ENCODE data around the gene KCTD17. TPM values are rescaled to one million over a fixed set of nuclear protein-coding genes. Genes with fewer than 3 reads are reported as not detected.

Gene KCTD17
- total and polyA plus RNA-seq, 2 of the 13 experiments (the other 11 are each of a cell fraction or from before 2014, with no cell fraction given), result 5.3 to 11.7 TPM

DNA sequence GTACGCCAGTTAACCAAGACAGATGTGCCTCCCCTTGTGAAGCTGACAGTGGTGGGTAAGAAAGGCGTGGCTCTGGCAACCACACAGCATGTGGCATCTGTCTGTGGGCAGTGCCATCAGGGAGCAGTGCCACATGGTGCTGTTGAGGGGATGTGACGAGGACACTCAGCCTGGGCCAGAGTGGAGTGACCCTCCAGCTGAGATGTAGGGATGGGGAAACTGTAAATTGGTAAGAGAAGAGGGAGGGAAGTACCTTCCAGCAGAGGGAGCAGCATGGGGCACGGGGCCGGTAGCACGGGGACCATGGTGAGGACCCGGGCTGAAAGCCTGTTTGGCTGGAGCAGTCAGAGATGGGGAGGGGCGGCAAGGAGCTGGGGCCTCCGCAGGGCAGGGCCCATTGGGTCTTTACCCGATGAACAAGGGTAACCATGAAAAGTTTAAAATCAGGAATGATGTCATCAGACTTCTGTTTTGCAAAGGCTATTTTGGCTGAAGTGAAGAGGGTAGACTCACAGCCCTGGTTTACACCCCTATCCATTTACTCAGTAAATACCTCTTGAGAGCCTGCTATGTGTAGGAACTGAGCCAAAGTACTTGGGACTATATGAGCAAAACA lies 47.5 kb downstream of the KCTD17 start:
- H3K27ac ChIP-seq (ENCODE audit: extremely low read length, insufficient read depth, low read length), result no peak overlapping the region
- H3K79me2 ChIP-seq (ENCODE audit: insufficient read depth, low read length), result no peaks in the 10 kb centered on the region
- H3K4me2 ChIP-seq (ENCODE audit: low read depth, low read length), result no peak overlapping the region
- H4K20me1 ChIP-seq (ENCODE audit: insufficient read depth, low read length), result no peaks in the 10 kb centered on the region
- CTCF ChIA-PET (ENCODE audit: low intra/inter-chr PET ratio, low total read pairs), result interaction anchor here (0.9 kb wide), 1 partner anchor 100 kb away, joined by 3 read pairs; no protein-coding TSS in a partner anchor
- intact Hi-C loops (cut with micrococcal nuclease; ENCODE audit: unreplicated experiment), result no loop called here
- H3K9ac ChIP-seq (ENCODE audit: insufficient read depth, low read depth, low read length), result no peak overlapping the region
- H3K4me1 ChIP-seq (ENCODE audit: insufficient read depth, low read length), result 0 out of 2 replicates have a peak, but pooled peaks cover 9% of the 10 kb centered on the region
- no peak overlapping the region for H3K4me3 ChIP-seq (replicated peaks in 1 of 3; ENCODE audit: insufficient read depth in 1 of 3, low read depth in 2 of 3, low read length in 3 of 3)
- no TSS peak for BruUV-seq (replicated peaks)
- TF ChIP-seq, protein P1, sequence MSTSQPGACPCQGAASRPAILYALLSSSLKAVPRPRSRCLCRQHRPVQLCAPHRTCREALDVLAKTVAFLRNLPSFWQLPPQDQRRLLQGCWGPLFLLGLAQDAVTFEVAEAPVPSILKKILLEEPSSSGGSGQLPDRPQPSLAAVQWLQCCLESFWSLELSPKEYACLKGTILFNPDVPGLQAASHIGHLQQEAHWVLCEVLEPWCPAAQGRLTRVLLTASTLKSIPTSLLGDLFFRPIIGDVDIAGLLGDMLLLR (CRISPR knock-in tag; IDR thresholded peaks at IDR 0.05), result no peak
- TF ChIP-seq CTCF (CRISPR knock-in tag; IDR thresholded peaks at IDR 0.05) (peak; percentile 32; the same call in 1 of the 2 replicates), ATF7 (IDR thresholded peaks at IDR 0.05) (peak; percentile 78), ATF7 (CRISPR knock-in tag; IDR thresholded peaks at IDR 0.05) (no peak), STAG1 (CRISPR knock-in tag; IDR thresholded peaks at IDR 0.05) (peak; percentile 54)
- H3K27me3 ChIP-seq (ENCODE audit: control insufficient read depth in 1 of 2, insufficient read depth in 2 of 2, low read length in 2 of 2), result no peaks in the 10 kb centered on the region
- WGBS (ENCODE audit: low lambda C conversion rate), result 70% methylated on average over 9 of the region's 10 CpGs
- no peak overlapping the region for H2AFZ ChIP-seq (ENCODE audit: low read length)
- POLR2A ChIA-PET, result no interaction called here
- in situ Hi-C loops (cut with HindIII; ENCODE audit: extremely low pct_ligation_motif_present, low pct_unique_long_range_greater_than_20kb), result no loop called here
- no peak for FAIRE-seq
- H3K36me3 ChIP-seq (replicated peaks in 1 of 2; ENCODE audit: control insufficient read depth in 1 of 2, insufficient read depth in 2 of 2, low read length in 2 of 2), result no peaks in the 10 kb centered on the region
- no peaks in the 10 kb centered on the region for H3K9me3 ChIP-seq (ENCODE audit: low read length)
- DNase-seq (ENCODE audit: low spot score), result no peak
- peak; percentile 53 for ATAC-seq

DNA sequence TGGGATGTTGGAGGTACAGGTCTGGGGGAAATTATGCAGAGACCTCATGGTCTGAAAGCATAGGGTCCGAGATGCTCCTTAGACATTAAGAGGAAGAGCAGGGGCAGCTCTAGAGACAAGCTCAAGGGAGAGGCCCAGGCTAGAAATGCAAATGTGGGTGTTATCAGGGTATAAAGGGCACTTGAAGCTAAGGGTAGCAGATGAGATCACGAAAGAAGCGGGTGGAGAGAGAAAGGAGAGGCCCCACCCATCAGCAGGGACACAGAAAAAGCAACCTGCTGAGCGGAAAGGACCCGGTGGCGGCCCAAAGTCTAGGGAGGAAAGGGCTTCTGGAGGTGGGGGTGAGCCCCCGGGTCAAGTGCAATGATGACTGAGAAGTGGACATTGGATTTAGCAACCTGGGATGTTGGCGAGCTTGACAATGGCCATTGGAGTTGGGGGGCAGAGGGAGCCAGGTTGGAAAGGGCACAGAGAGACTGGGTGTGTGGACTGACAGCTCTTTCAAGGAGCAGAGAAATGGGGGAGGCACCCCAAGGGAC lies 49.1 kb downstream of the KCTD17 start:
- CTCF ChIA-PET (ENCODE audit: low intra/inter-chr PET ratio, low total read pairs), result no interaction called here
- intact Hi-C loops (cut with micrococcal nuclease; ENCODE audit: unreplicated experiment), result no loop called here
- POLR2A ChIA-PET, result no interaction called here
- H3K4me3 ChIP-seq (replicated peaks in 1 of 3; ENCODE audit: insufficient read depth in 1 of 3, low read depth in 2 of 3, low read length in 3 of 3), result no peak overlapping the region
- no peak for TF ChIP-seq NAIF1 (CRISPR knock-in tag; IDR thresholded peaks at IDR 0.05; ENCODE audit: borderline replicate concordance)
- TF ChIP-seq ZNF30 (CRISPR knock-in tag; IDR thresholded peaks at IDR 0.05), result no peak
- TF ChIP-seq, protein P2, sequence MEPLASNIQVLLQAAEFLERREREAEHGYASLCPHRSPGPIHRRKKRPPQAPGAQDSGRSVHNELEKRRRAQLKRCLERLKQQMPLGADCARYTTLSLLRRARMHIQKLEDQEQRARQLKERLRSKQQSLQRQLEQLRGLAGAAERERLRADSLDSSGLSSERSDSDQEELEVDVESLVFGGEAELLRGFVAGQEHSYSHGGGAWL (CRISPR knock-in tag; IDR thresholded peaks at IDR 0.05), result no peak
- TF ChIP-seq SATB2 (CRISPR knock-in tag; IDR thresholded peaks at IDR 0.05), result no peak
- no peak for TF ChIP-seq MEF2D (CRISPR knock-in tag; IDR thresholded peaks at IDR 0.05)
- TF ChIP-seq ZNF383 (CRISPR knock-in tag; IDR thresholded peaks at IDR 0.05; ENCODE audit: borderline replicate concordance), result no peak
- TF ChIP-seq HNF4A (CRISPR knock-in tag; IDR thresholded peaks at IDR 0.05), result 0 out of 2 replicates have a peak, but pooled peaks have one; percentile 9
- WGBS (ENCODE audit: low lambda C conversion rate), result 39% methylated on average over 8 of the region's 8 CpGs
- in situ Hi-C loops (cut with HindIII; ENCODE audit: extremely low pct_ligation_motif_present, low pct_unique_long_range_greater_than_20kb), result no loop called here
- no peaks in the 10 kb centered on the region for H3K9me3 ChIP-seq (ENCODE audit: low read length)
- H3K79me2 ChIP-seq (ENCODE audit: insufficient read depth, low read length), result no peaks in the 10 kb centered on the region
- H3K4me1 ChIP-seq (ENCODE audit: insufficient read depth, low read length), result peaks cover 20% of the 10 kb centered on the region
- no peak overlapping the region for H3K4me2 ChIP-seq (ENCODE audit: low read depth, low read length)
- no peaks in the 10 kb centered on the region for H3K27me3 ChIP-seq (ENCODE audit: control insufficient read depth in 1 of 2, insufficient read depth in 2 of 2, low read length in 2 of 2)
- H2AFZ ChIP-seq (ENCODE audit: low read length), result no peak overlapping the region
- FAIRE-seq (no peak), DNase-seq (ENCODE audit: low spot score) (no peak), ATAC-seq (no peak)
- BruUV-seq (replicated peaks), result no TSS peak
- H3K9ac ChIP-seq (ENCODE audit: insufficient read depth, low read depth, low read length), result no peak overlapping the region
- H3K27ac ChIP-seq (ENCODE audit: extremely low read length, insufficient read depth, low read length), result no peak overlapping the region
- H3K36me3 ChIP-seq (replicated peaks in 1 of 2; ENCODE audit: control insufficient read depth in 1 of 2, insufficient read depth in 2 of 2, low read length in 2 of 2), result no peaks in the 10 kb centered on the region
- no peaks in the 10 kb centered on the region for H4K20me1 ChIP-seq (ENCODE audit: insufficient read depth, low read length)
